HEK293 (cell line): ENCODE data around the gene PLEKHA5.

Experiments used
- CTCF ChIP-seq: fragments of 450-650 bp; formaldehyde crosslinking; IDR thresholded peaks from 2 replicates; pipeline ENCODE4 v1.5.1; 2016; ENCODE audit warnings: missing biosample characterization, missing genetic modification characterization
- GFI1B ChIP-seq: fragments of 450-650 bp; formaldehyde crosslinking; IDR thresholded peaks from 2 replicates; pipeline ENCODE4 v1.5.1; 2016; ENCODE audit warnings: missing biosample characterization, missing genetic modification characterization
- PRDM2 ChIP-seq: fragments of 450-650 bp; formaldehyde crosslinking; IDR thresholded peaks from 2 replicates; pipeline ENCODE4 v1.5.1; 2016; ENCODE audit warnings: missing biosample characterization, missing genetic modification characterization, borderline replicate concordance
- YY1 ChIP-seq: fragments of 450-650 bp; formaldehyde crosslinking; IDR thresholded peaks from 2 replicates; pipeline ENCODE4 v1.5.1; 2018; ENCODE audit warnings: missing biosample characterization, missing genetic modification characterization
- ZBTB7A ChIP-seq: fragments of 450-650 bp; formaldehyde crosslinking; IDR thresholded peaks from 2 replicates; pipeline ENCODE4 v1.5.1; 2016; ENCODE audit warnings: low read depth, missing biosample characterization, missing genetic modification characterization
- ZNF133 ChIP-seq: fragments of 450-650 bp; formaldehyde crosslinking; IDR thresholded peaks from 2 replicates; pipeline ENCODE4 v1.5.1; 2016; ENCODE audit warnings: missing biosample characterization, missing genetic modification characterization
- ZNF184 ChIP-seq: fragments of 450-650 bp; IDR thresholded peaks from 2 replicates; pipeline ENCODE4 v1.5.1; 2018; ENCODE audit warnings: missing biosample characterization, mild to moderate bottlenecking, missing genetic modification characterization
- ZNF248 ChIP-seq: fragments of 450-650 bp; formaldehyde crosslinking; IDR thresholded peaks from 2 replicates; pipeline ENCODE4 v1.5.1; 2017; ENCODE audit warnings: missing biosample characterization, missing genetic modification characterization
- ZNF311 ChIP-seq: fragments of 450-650 bp; formaldehyde crosslinking; IDR thresholded peaks from 2 replicates; pipeline ENCODE4 v1.5.1; 2017; ENCODE audit warnings: missing biosample characterization, missing genetic modification characterization, borderline replicate concordance
- ZNF354C ChIP-seq: fragments of 450-650 bp; formaldehyde crosslinking; IDR thresholded peaks from 2 replicates; pipeline ENCODE4 v1.5.1; 2016; ENCODE audit warnings: missing biosample characterization, missing genetic modification characterization, low read depth, borderline replicate concordance
- ZNF423 ChIP-seq: fragments of 450-650 bp; formaldehyde crosslinking; IDR thresholded peaks from 2 replicates; pipeline ENCODE4 v1.5.1; 2016; ENCODE audit warnings: missing biosample characterization, missing genetic modification characterization
- ZSCAN18 ChIP-seq: fragments of 450-650 bp; formaldehyde crosslinking; IDR thresholded peaks from 2 replicates; pipeline ENCODE4 v1.5.1; 2016; ENCODE audit warnings: missing biosample characterization, missing genetic modification characterization

GRCh38 chr12:19282133-19282699 is 152.7 kb downstream of the PLEKHA5 start:
- TF ChIP-seq ZNF248 (tag by site-specific recombination) (no peak), CTCF (no peak), ZNF133 (tag by site-specific recombination) (no peak), YY1 (tag by site-specific recombination) (no peak), ZNF184 (tag by site-specific recombination) (no peak), PRDM2 (no peak), ZNF423 (no peak), GFI1B (tag by site-specific recombination) (no peak), ZNF354C (tag by site-specific recombination) (no peak), ZBTB7A (tag by site-specific recombination) (no peak), ZSCAN18 (tag by site-specific recombination) (no peak), ZNF311 (tag by site-specific recombination) (no peak)
